ENCODE results near the gene CHRND. TPM values are rescaled to one million over a fixed set of nuclear protein-coding genes. Genes with fewer than 3 reads are reported as not detected.

CHRND gene
- total and polyA plus RNA-seq, 2 donors (not counting 1 experiment from before 2014, with no cell fraction given), result not detected

DNA sequence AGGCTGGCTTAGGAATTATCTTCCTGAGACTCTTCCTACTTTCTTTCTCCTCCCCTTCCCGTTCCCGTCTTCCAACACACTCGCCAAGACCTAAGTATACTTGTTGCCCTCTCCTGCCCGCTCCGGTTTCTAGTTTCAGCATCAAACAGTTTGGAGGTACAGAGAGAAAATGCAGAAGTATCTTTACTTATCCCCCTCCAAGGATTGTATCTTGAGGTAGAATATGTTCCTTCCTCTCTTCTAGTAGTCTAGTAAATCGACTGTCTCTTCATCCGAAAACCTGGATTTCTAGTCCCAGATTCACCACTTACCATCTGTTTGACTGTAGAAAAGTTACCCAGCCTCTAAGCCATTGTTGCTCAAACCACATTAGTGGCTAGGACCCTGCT, 25.3 kb downstream of the CHRND start:
- CTCF ChIA-PET, result no interaction called here

DNA sequence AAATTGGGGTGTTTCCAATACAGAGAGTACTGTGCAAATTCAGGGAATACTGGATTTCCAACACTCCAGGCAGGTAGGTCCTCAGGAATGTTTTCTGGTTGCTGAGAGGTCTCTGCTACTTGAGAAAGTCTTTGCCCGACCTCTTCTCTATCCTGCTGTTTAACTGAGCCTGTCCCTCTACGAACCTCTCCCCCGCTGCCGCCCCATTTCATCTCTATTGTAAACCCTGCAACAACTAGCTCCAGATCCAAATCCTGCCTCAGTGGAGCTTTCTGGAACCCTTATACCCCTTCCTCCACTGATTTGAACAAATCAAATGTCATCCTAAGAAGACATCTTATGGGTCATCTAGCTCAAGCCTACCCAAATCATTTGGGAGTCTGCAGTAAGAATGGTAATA, 25.8 kb downstream of the CHRND start:
- Mint-ChIP-seq H3K4me3 (peak overlapping the region; percentile 95), H3K27me3 (no peaks in the 10 kb centered on the region), H3K9me3 (ENCODE audit: insufficient read depth) (no peaks in the 10 kb centered on the region), H3K27ac (peak overlapping the region; percentile 96), H3K4me1 (peaks cover 69% of the 10 kb centered on the region)
- peak overlapping the region in 4 of 5 experiments; percentile 78 to 92 (median 88) for H3K4me3 ChIP-seq (ENCODE audit: control extremely low read depth in 1 of 5, extremely low read depth in 1 of 5, insufficient read depth in 1 of 5, low read depth in 2 of 5, low read length in 4 of 5)
- peaks cover 3 to 31% of the 10 kb centered on the region in 2 experiments for H3K36me3 ChIP-seq (replicated peaks in 1 of 2; ENCODE audit: control extremely low read depth in 1 of 2, control insufficient read depth in 1 of 2, extremely low read depth in 1 of 2, insufficient read depth in 2 of 2, low read length in 1 of 2)
- peaks cover 72% of the 10 kb centered on the region for H3K79me2 ChIP-seq (ENCODE audit: control insufficient read depth, insufficient read depth, low read length)
- no peak for DNase-seq
- H2AFZ ChIP-seq (ENCODE audit: insufficient read depth, low read depth, low read length, poor library complexity, severe bottlenecking), result peak overlapping the region; percentile 88
- H3K9ac ChIP-seq (ENCODE audit: low read length), result peak overlapping the region; percentile 88
- ATAC-seq (ENCODE audit: low read depth), result no peak
- ChIA-PET CTCF (no interaction called here), POLR2A (no interaction called here)
- peaks cover 30% of the 10 kb centered on the region for H4K20me1 ChIP-seq (ENCODE audit: control insufficient read depth, insufficient read depth, low read length, poor library complexity, severe bottlenecking)
- peak overlapping the region in 1 of 2 donors; percentile 96 for H3K27ac ChIP-seq (ENCODE audit: low read length in 2 of 2)
- no peaks in the 10 kb centered on the region for H3K27me3 ChIP-seq (replicated peaks in 1 of 4; ENCODE audit: control extremely low read depth in 1 of 4, control insufficient read depth in 3 of 4, insufficient read depth in 4 of 4, low read length in 3 of 4)
- H3K9me3 ChIP-seq (ENCODE audit: control extremely low read depth in 1 of 3, control insufficient read depth in 2 of 3, insufficient read depth in 1 of 3, low read length in 2 of 3), result no peaks in the 10 kb centered on the region
- intact Hi-C loops (cut with micrococcal nuclease), result loop anchor here (2.0 to 10.0 kb wide), 3 partner anchors 145 to 1497 kb away; partner anchors contain the start of genes GIGYF2, PDE6D and PSMD1
- no peak for TF ChIP-seq EZH2 (IDR thresholded peaks at IDR 0.05; ENCODE audit: borderline replicate concordance, insufficient read depth, low read depth, low read length, poor library complexity, severe bottlenecking)
- TF ChIP-seq, protein P1, sequence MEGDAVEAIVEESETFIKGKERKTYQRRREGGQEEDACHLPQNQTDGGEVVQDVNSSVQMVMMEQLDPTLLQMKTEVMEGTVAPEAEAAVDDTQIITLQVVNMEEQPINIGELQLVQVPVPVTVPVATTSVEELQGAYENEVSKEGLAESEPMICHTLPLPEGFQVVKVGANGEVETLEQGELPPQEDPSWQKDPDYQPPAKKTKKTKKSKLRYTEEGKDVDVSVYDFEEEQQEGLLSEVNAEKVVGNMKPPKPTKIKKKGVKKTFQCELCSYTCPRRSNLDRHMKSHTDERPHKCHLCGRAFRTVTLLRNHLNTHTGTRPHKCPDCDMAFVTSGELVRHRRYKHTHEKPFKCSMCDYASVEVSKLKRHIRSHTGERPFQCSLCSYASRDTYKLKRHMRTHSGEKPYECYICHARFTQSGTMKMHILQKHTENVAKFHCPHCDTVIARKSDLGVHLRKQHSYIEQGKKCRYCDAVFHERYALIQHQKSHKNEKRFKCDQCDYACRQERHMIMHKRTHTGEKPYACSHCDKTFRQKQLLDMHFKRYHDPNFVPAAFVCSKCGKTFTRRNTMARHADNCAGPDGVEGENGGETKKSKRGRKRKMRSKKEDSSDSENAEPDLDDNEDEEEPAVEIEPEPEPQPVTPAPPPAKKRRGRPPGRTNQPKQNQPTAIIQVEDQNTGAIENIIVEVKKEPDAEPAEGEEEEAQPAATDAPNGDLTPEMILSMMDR (IDR thresholded peaks at IDR 0.05), result no peak
- 98% methylated on average over 4 of the region's 4 CpGs for WGBS (ENCODE audit: insufficient coverage)
- peaks cover 14 to 38% of the 10 kb centered on the region in 2 donors for H3K4me1 ChIP-seq (ENCODE audit: control insufficient read depth in 2 of 2, insufficient read depth in 2 of 2, low read length in 2 of 2)
- H3K4me2 ChIP-seq (replicated peaks; ENCODE audit: low read depth, low read length, poor library complexity, severe bottlenecking), result peak overlapping the region; percentile 83

More for the DNA sequence above, 25.3 kb downstream of the CHRND start:
- Mint-ChIP-seq H3K9me3 (ENCODE audit: insufficient read depth) (no peaks in the 10 kb centered on the region), H3K27ac (peak overlapping the region; percentile 96), H3K4me3 (peak overlapping the region; percentile 95), H3K27me3 (no peaks in the 10 kb centered on the region), H3K4me1 (peaks cover 72% of the 10 kb centered on the region)
- Histone ChIP-seq H3K36me3 (replicated peaks in 1 of 2; ENCODE audit: control extremely low read depth in 1 of 2, control insufficient read depth in 1 of 2, extremely low read depth in 1 of 2, insufficient read depth in 2 of 2, low read length in 1 of 2) (peaks cover 3 to 29% of the 10 kb centered on the region in 2 experiments), H4K20me1 (ENCODE audit: control insufficient read depth, insufficient read depth, low read length, poor library complexity, severe bottlenecking) (peaks cover 33% of the 10 kb centered on the region), H3K9me3 (ENCODE audit: control extremely low read depth in 1 of 3, control insufficient read depth in 2 of 3, insufficient read depth in 1 of 3, low read length in 2 of 3) (no peaks in the 10 kb centered on the region), H3K4me1 (ENCODE audit: control insufficient read depth in 2 of 2, insufficient read depth in 2 of 2, low read length in 2 of 2) (peaks cover 14 to 38% of the 10 kb centered on the region in 2 donors), H3K4me3 (ENCODE audit: control extremely low read depth in 1 of 5, extremely low read depth in 1 of 5, insufficient read depth in 1 of 5, low read depth in 2 of 5, low read length in 4 of 5) (peak overlapping the region; percentile 73 to 92 (median 86)), H3K4me2 (replicated peaks; ENCODE audit: low read depth, low read length, poor library complexity, severe bottlenecking) (peak overlapping the region; percentile 83), H2AFZ (ENCODE audit: insufficient read depth, low read depth, low read length, poor library complexity, severe bottlenecking) (peak overlapping the region; percentile 88), H3K27me3 (replicated peaks in 1 of 4; ENCODE audit: control extremely low read depth in 1 of 4, control insufficient read depth in 3 of 4, insufficient read depth in 4 of 4, low read length in 3 of 4) (no peaks in the 10 kb centered on the region), H3K27ac (ENCODE audit: low read length in 2 of 2) (peak overlapping the region; percentile 91 to 96), H3K79me2 (ENCODE audit: control insufficient read depth, insufficient read depth, low read length) (peaks cover 77% of the 10 kb centered on the region), H3K9ac (ENCODE audit: low read length) (peak overlapping the region; percentile 88)
- POLR2A ChIA-PET, result no interaction called here
- no CpG with 5 or more reads among the region's 7 CpGs for WGBS (ENCODE audit: insufficient coverage)
- intact Hi-C loops (cut with micrococcal nuclease), result loop anchor here (2.0 to 10.0 kb wide), 3 partner anchors 146 to 1496 kb away; partner anchors contain the start of genes GIGYF2, PDE6D and PSMD1
- DNase-seq (no peak), ATAC-seq (ENCODE audit: low read depth) (no peak)
- TF ChIP-seq, protein P1 (IDR thresholded peaks at IDR 0.05), result no peak
